ENCODE data around the gene SEC14L5.
"Not testable (repeated sequence)": the region's sequence is repeated elsewhere in the genome, so short reads cannot be mapped to it uniquely, and the experiment has no call there.

SEC14L5 gene

GRCh38 chr16:4920826-4921225, 37.3 kb upstream of the SEC14L5 start:
- H3K9me3 ChIP-seq (ENCODE audit: control insufficient read depth, low read length), result no peaks in the 10 kb centered on the region
- no peaks in the 10 kb centered on the region for H3K36me3 ChIP-seq (ENCODE audit: control insufficient read depth, insufficient read depth, low read length)
- H3K27me3 ChIP-seq (ENCODE audit: control insufficient read depth, insufficient read depth, low read length), result no peaks in the 10 kb centered on the region
- no peak overlapping the region for H3K4me3 ChIP-seq (ENCODE audit: low read length)
- H3K4me1 ChIP-seq (ENCODE audit: control insufficient read depth, insufficient read depth, low read length), result peaks cover 21% of the 10 kb centered on the region
- H3K9ac ChIP-seq (ENCODE audit: low read length), result no peak overlapping the region

GRCh38 chr16:4922721-4923342, 35.3 kb upstream of the SEC14L5 start:
- Histone ChIP-seq H3K9me3 (ENCODE audit: control insufficient read depth, low read length) (peaks cover 6% of the 10 kb centered on the region), H3K4me3 (ENCODE audit: low read length) (no peak overlapping the region), H3K4me1 (ENCODE audit: control insufficient read depth, insufficient read depth, low read length) (peaks cover 21% of the 10 kb centered on the region), H3K27me3 (ENCODE audit: control insufficient read depth, insufficient read depth, low read length) (no peaks in the 10 kb centered on the region), H3K9ac (ENCODE audit: low read length) (no peak overlapping the region), H3K36me3 (ENCODE audit: control insufficient read depth, insufficient read depth, low read length) (no peaks in the 10 kb centered on the region)

GRCh38 chr16:4923853-4924252, 34.3 kb upstream of the SEC14L5 start:
- Histone ChIP-seq H3K27me3 (ENCODE audit: control insufficient read depth, insufficient read depth, low read length) (no peaks in the 10 kb centered on the region), H3K4me1 (ENCODE audit: control insufficient read depth, insufficient read depth, low read length) (peaks cover 15% of the 10 kb centered on the region), H3K36me3 (ENCODE audit: control insufficient read depth, insufficient read depth, low read length) (no peaks in the 10 kb centered on the region), H3K9ac (ENCODE audit: low read length) (no peak overlapping the region), H3K9me3 (ENCODE audit: control insufficient read depth, low read length) (peaks cover 6% of the 10 kb centered on the region), H3K4me3 (ENCODE audit: low read length) (no peak overlapping the region)

- Histone ChIP-seq H3K27me3 (ENCODE audit: control insufficient read depth, insufficient read depth, low read length) (no peaks in the 10 kb centered on the region), H3K36me3 (ENCODE audit: control insufficient read depth, insufficient read depth, low read length) (no peaks in the 10 kb centered on the region), H3K4me3 (ENCODE audit: low read length) (no peak overlapping the region), H3K9me3 (ENCODE audit: control insufficient read depth, low read length) (peaks cover 6% of the 10 kb centered on the region), H3K9ac (ENCODE audit: low read length) (no peak overlapping the region), H3K4me1 (ENCODE audit: control insufficient read depth, insufficient read depth, low read length) (peaks cover 12% of the 10 kb centered on the region)
These were observed 33.4 kb upstream of the SEC14L5 start for GRCh38 chr16:4924593-4925292.

- Histone ChIP-seq H3K4me3 (ENCODE audit: low read length) (no peak overlapping the region), H3K27me3 (ENCODE audit: control insufficient read depth, insufficient read depth, low read length) (no peaks in the 10 kb centered on the region), H3K9me3 (ENCODE audit: control insufficient read depth, low read length) (peaks cover 6% of the 10 kb centered on the region), H3K36me3 (ENCODE audit: control insufficient read depth, insufficient read depth, low read length) (no peaks in the 10 kb centered on the region), H3K4me1 (ENCODE audit: control insufficient read depth, insufficient read depth, low read length) (peaks cover 12% of the 10 kb centered on the region), H3K9ac (ENCODE audit: low read length) (no peak overlapping the region)
These were observed 32.9 kb upstream of the SEC14L5 start for GRCh38 chr16:4925293-4925607.

GRCh38 chr16:4925791-4926190, 32.3 kb upstream of the SEC14L5 start:
- Histone ChIP-seq H3K4me1 (ENCODE audit: control insufficient read depth, insufficient read depth, low read length) (peaks cover 12% of the 10 kb centered on the region), H3K9ac (ENCODE audit: low read length) (no peak overlapping the region), H3K9me3 (ENCODE audit: control insufficient read depth, low read length) (peaks cover 6% of the 10 kb centered on the region), H3K36me3 (ENCODE audit: control insufficient read depth, insufficient read depth, low read length) (no peaks in the 10 kb centered on the region), H3K4me3 (ENCODE audit: low read length) (no peak overlapping the region), H3K27me3 (ENCODE audit: control insufficient read depth, insufficient read depth, low read length) (no peaks in the 10 kb centered on the region)

GRCh38 chr16:4926928-4927327, 31.2 kb upstream of the SEC14L5 start:
- Histone ChIP-seq H3K9ac (ENCODE audit: low read length) (no peak overlapping the region), H3K9me3 (ENCODE audit: control insufficient read depth, low read length) (peaks cover 6% of the 10 kb centered on the region), H3K4me1 (ENCODE audit: control insufficient read depth, insufficient read depth, low read length) (peaks cover 12% of the 10 kb centered on the region), H3K27me3 (ENCODE audit: control insufficient read depth, insufficient read depth, low read length) (no peaks in the 10 kb centered on the region), H3K36me3 (ENCODE audit: control insufficient read depth, insufficient read depth, low read length) (no peaks in the 10 kb centered on the region), H3K4me3 (ENCODE audit: low read length) (no peak overlapping the region)

GRCh38 chr16:4927661-4928060, 30.5 kb upstream of the SEC14L5 start:
- Histone ChIP-seq H3K27me3 (ENCODE audit: control insufficient read depth, insufficient read depth, low read length) (no peaks in the 10 kb centered on the region), H3K36me3 (ENCODE audit: control insufficient read depth, insufficient read depth, low read length) (no peaks in the 10 kb centered on the region), H3K4me3 (ENCODE audit: low read length) (no peak overlapping the region), H3K9ac (ENCODE audit: low read length) (no peak overlapping the region), H3K4me1 (ENCODE audit: control insufficient read depth, insufficient read depth, low read length) (peaks cover 12% of the 10 kb centered on the region), H3K9me3 (ENCODE audit: control insufficient read depth, low read length) (peaks cover 6% of the 10 kb centered on the region)

- H3K9me3 ChIP-seq (ENCODE audit: control insufficient read depth, low read length), result peaks cover 6% of the 10 kb centered on the region
- H3K9ac ChIP-seq (ENCODE audit: low read length), result no peak overlapping the region
- H3K4me1 ChIP-seq (ENCODE audit: control insufficient read depth, insufficient read depth, low read length), result peaks cover 12% of the 10 kb centered on the region
- no peak overlapping the region for H3K4me3 ChIP-seq (ENCODE audit: low read length)
- no peaks in the 10 kb centered on the region for H3K27me3 ChIP-seq (ENCODE audit: control insufficient read depth, insufficient read depth, low read length)
- no peaks in the 10 kb centered on the region for H3K36me3 ChIP-seq (ENCODE audit: control insufficient read depth, insufficient read depth, low read length)
These were observed 29.9 kb upstream of the SEC14L5 start for GRCh38 chr16:4928227-4928626.

GRCh38 chr16:4929619-4930018, 28.5 kb upstream of the SEC14L5 start:
- H3K4me1 ChIP-seq (ENCODE audit: control insufficient read depth, insufficient read depth, low read length), result peaks cover 16% of the 10 kb centered on the region
- H3K9ac ChIP-seq (ENCODE audit: low read length); H3K36me3 ChIP-seq (ENCODE audit: control insufficient read depth, insufficient read depth, low read length); H3K4me3 ChIP-seq (ENCODE audit: low read length); H3K27me3 ChIP-seq (ENCODE audit: control insufficient read depth, insufficient read depth, low read length); H3K9me3 ChIP-seq (ENCODE audit: control insufficient read depth, low read length): not testable (repeated sequence)

GRCh38 chr16:4931381-4931780, 26.7 kb upstream of the SEC14L5 start:
- H3K9ac ChIP-seq (ENCODE audit: low read length), result no peak overlapping the region

GRCh38 chr16:4933433-4933832, 24.7 kb upstream of the SEC14L5 start:
- no peak overlapping the region for H3K9ac ChIP-seq (ENCODE audit: low read length)
- no peaks in the 10 kb centered on the region for H3K9me3 ChIP-seq (ENCODE audit: control insufficient read depth, low read length)
- no peaks in the 10 kb centered on the region for H3K36me3 ChIP-seq (ENCODE audit: control insufficient read depth, insufficient read depth, low read length)
- H3K4me1 ChIP-seq (ENCODE audit: control insufficient read depth, insufficient read depth, low read length), result peaks cover 33% of the 10 kb centered on the region
- H3K27me3 ChIP-seq (ENCODE audit: control insufficient read depth, insufficient read depth, low read length), result peaks cover 8% of the 10 kb centered on the region
- H3K4me3 ChIP-seq (ENCODE audit: low read length), result no peak overlapping the region

More at GRCh38 chr16:4931381-4931780, 26.7 kb upstream of the SEC14L5 start:
- peaks cover 4% of the 10 kb centered on the region for H3K27me3 ChIP-seq (ENCODE audit: control insufficient read depth, insufficient read depth, low read length)
- peaks cover 6% of the 10 kb centered on the region for H3K9me3 ChIP-seq (ENCODE audit: control insufficient read depth, low read length)
- H3K4me1 ChIP-seq (ENCODE audit: control insufficient read depth, insufficient read depth, low read length), result peaks cover 22% of the 10 kb centered on the region
- no peaks in the 10 kb centered on the region for H3K36me3 ChIP-seq (ENCODE audit: control insufficient read depth, insufficient read depth, low read length)
- H3K4me3 ChIP-seq (ENCODE audit: low read length), result no peak overlapping the region
